MM.1S (cell line): ENCODE results near the gene CDC16.

Experiments used
- DNase-seq: peaks from one replicate; pipeline ENCODE4 v3.0.0-alpha.2; 2015
- H2AFZ ChIP-seq: fragments of 300-600 bp; sonication (generic); 2 replicates; pipeline ENCODE4 v1.6.0; 2016; ENCODE audit warnings: antibody characterized with exemption, low read length
- H3F3A ChIP-seq: fragments of 300-600 bp; sonication (generic); 2 replicates; pipeline ENCODE4 v1.6.1; 2016; ENCODE audit warnings: mild to moderate bottlenecking, antibody characterized with exemption, low read length, moderate library complexity, mixed read lengths; ENCODE audit not compliant: insufficient read depth
- H3K27ac ChIP-seq: fragments of 300-600 bp; sonication (generic); 2 replicates; pipeline ENCODE4 v1.5.1; 2016; ENCODE audit warnings: mild to moderate bottlenecking, low read length
- H3K27me3 ChIP-seq: fragments of 300-600 bp; sonication (generic); replicated peaks from 2 replicates; pipeline ENCODE4 v1.6.0; 2016; ENCODE audit warnings: low read length; ENCODE audit not compliant: insufficient read depth
- H3K36me3 ChIP-seq: fragments of 300-600 bp; sonication (generic); replicated peaks from 2 replicates; pipeline ENCODE4 v1.6.1; 2016; ENCODE audit warnings: mild to moderate bottlenecking, low read length, mixed read lengths; ENCODE audit not compliant: insufficient read depth
- H3K4me1 ChIP-seq: fragments of 300-600 bp; sonication (generic); 2 replicates; pipeline ENCODE4 v1.6.1; 2016; ENCODE audit warnings: low read length, mixed read lengths
- H3K4me2 ChIP-seq: fragments of 300-600 bp; sonication (generic); 2 replicates; pipeline ENCODE4 v1.6.0; 2016; ENCODE audit warnings: low read depth, low read length
- H3K4me3 ChIP-seq: fragments of 300-600 bp; sonication (generic); 2 replicates; pipeline ENCODE4 v1.5.1; 2016; ENCODE audit warnings: low read length, mixed read lengths
- H3K79me2 ChIP-seq: fragments of 300-600 bp; sonication (generic); 2 replicates; pipeline ENCODE4 v1.6.1; 2016; ENCODE audit warnings: mixed run types, low read length, mixed read lengths
- H3K9ac ChIP-seq: fragments of 300-600 bp; sonication (generic); 2 replicates; pipeline ENCODE4 v1.6.1; 2016; ENCODE audit warnings: low read length, mixed read lengths
- H3K9me2 ChIP-seq: fragments of 300-600 bp; sonication (generic); replicated peaks from 2 replicates; pipeline ENCODE4 v1.6.1; 2016; ENCODE audit warnings: mild to moderate bottlenecking, low read length, mixed read lengths; ENCODE audit not compliant: insufficient read depth
- H3K9me3 ChIP-seq: fragments of 300-600 bp; sonication (generic); replicated peaks from 2 replicates; pipeline ENCODE4 v1.6.1; 2016; ENCODE audit warnings: mild to moderate bottlenecking, low read length, mixed read lengths; ENCODE audit not compliant: insufficient read depth
- H4K20me1 ChIP-seq: fragments of 300-600 bp; sonication (generic); 2 replicates; pipeline ENCODE4 v1.6.1; 2016; ENCODE audit warnings: mild to moderate bottlenecking, low read length, moderate library complexity, mixed read lengths; ENCODE audit not compliant: insufficient read depth
- CTCF ChIP-seq: fragments of 300-600 bp; sonication (generic); IDR thresholded peaks from 2 replicates; pipeline ENCODE4 v1.5.1; 2016; ENCODE audit warnings: antibody characterized with exemption, low read length, mixed read lengths
- EZH2 ChIP-seq: fragments of 300-600 bp; sonication (generic); optimal IDR thresholded peaks from 2 replicates; pipeline ENCODE3; 2017; ENCODE audit warnings: low read depth, mild to moderate bottlenecking, antibody characterized with exemption, low read length, mixed read lengths
- EZH2phosphoT487 ChIP-seq: fragments of 300-600 bp; sonication (generic); IDR thresholded peaks from 2 replicates; pipeline ENCODE4 v1.6.1; 2018; ENCODE audit warnings: antibody characterized with exemption, low read length

Gene CDC16

GRCh38 chr13:114224201-114224600 lies 10.5 kb upstream of the CDC16 start:
- H3K36me3 ChIP-seq: no peaks in the 10 kb centered on the region
- H3K4me2 ChIP-seq: no peak overlapping the region
- no peaks in the 10 kb centered on the region for H3K27me3 ChIP-seq
- H3F3A ChIP-seq: peaks cover 24% of the 10 kb centered on the region
- H3K4me3 ChIP-seq: no peak overlapping the region
- no peak overlapping the region for H2AFZ ChIP-seq
- no peaks in the 10 kb centered on the region for H4K20me1 ChIP-seq
- H3K79me2 ChIP-seq: no peaks in the 10 kb centered on the region
- peaks cover 44% of the 10 kb centered on the region for H3K4me1 ChIP-seq
- DNase-seq: no peak
- H3K27ac ChIP-seq: no peak overlapping the region
- H3K9ac ChIP-seq: no peak overlapping the region
- H3K9me2 ChIP-seq: no peaks in the 10 kb centered on the region
- TF ChIP-seq CTCF (no peak), EZH2 (no peak), EZH2phosphoT487 (no peak)
- H3K9me3 ChIP-seq: no peaks in the 10 kb centered on the region

- no peak for TF ChIP-seq CTCF
- no peak for TF ChIP-seq EZH2
- TF ChIP-seq EZH2phosphoT487: no peak
- Histone ChIP-seq H3K36me3 (no peaks in the 10 kb centered on the region), H3K4me3 (no peak overlapping the region), H3K4me2 (no peak overlapping the region), H3K27ac (peak overlapping the region; percentile 5; the same call in 1 of the 2 replicates), H4K20me1 (no peaks in the 10 kb centered on the region), H3F3A (peaks cover 24% of the 10 kb centered on the region), H3K4me1 (peaks cover 44% of the 10 kb centered on the region), H2AFZ (0 out of 2 replicates have a peak overlapping the region, but pooled peaks have one; percentile 19), H3K9me3 (no peaks in the 10 kb centered on the region), H3K79me2 (no peaks in the 10 kb centered on the region), H3K9ac (no peak overlapping the region), H3K27me3 (no peaks in the 10 kb centered on the region), H3K9me2 (no peaks in the 10 kb centered on the region)
- DNase-seq: no peak
Measured at GRCh38 chr13:114225610-114226009, 9.1 kb upstream of the CDC16 start.

GRCh38 chr13:114226088-114226487 lies 8.6 kb upstream of the CDC16 start:
- no peaks in the 10 kb centered on the region for H4K20me1 ChIP-seq
- H2AFZ ChIP-seq: 0 out of 2 replicates have a peak overlapping the region, but pooled peaks have one; percentile 19
- H3K79me2 ChIP-seq: no peaks in the 10 kb centered on the region
- peaks cover 24% of the 10 kb centered on the region for H3F3A ChIP-seq
- TF ChIP-seq CTCF (no peak), EZH2 (no peak), EZH2phosphoT487 (no peak)
- no peaks in the 10 kb centered on the region for H3K27me3 ChIP-seq
- peak overlapping the region; percentile 5; the same call in 1 of the 2 replicates for H3K27ac ChIP-seq
- no peak overlapping the region for H3K4me3 ChIP-seq
- no peaks in the 10 kb centered on the region for H3K36me3 ChIP-seq
- H3K4me2 ChIP-seq: no peak overlapping the region; the same call in 1 of the 2 replicates
- peaks cover 44% of the 10 kb centered on the region for H3K4me1 ChIP-seq
- no peaks in the 10 kb centered on the region for H3K9me3 ChIP-seq
- no peak overlapping the region for H3K9ac ChIP-seq
- peak; percentile 19 for DNase-seq
- no peaks in the 10 kb centered on the region for H3K9me2 ChIP-seq
